HUES48 (cell line): ENCODE measurements around the gene OR6V1.

Experiments used
- H3K27ac ChIP-seq: one replicate; pipeline ENCODE4 v1.7.0; 2013; ENCODE audit warnings: low read depth, low read length, inconsistent platforms
- H3K27me3 ChIP-seq: 2 replicates; pipeline ENCODE4 v1.6.1; 2013; ENCODE audit warnings: mild to moderate bottlenecking, low read length; ENCODE audit not compliant: control insufficient read depth, insufficient read depth
- H3K36me3 ChIP-seq: 2 replicates; pipeline ENCODE4 v1.6.1; 2013; ENCODE audit warnings: low read length; ENCODE audit not compliant: control insufficient read depth, insufficient read depth
- H3K4me1 ChIP-seq: 2 replicates; pipeline ENCODE4 v1.6.1; 2013; ENCODE audit warnings: mild to moderate bottlenecking, low read length; ENCODE audit not compliant: control insufficient read depth, insufficient read depth
- H3K4me3 ChIP-seq: 2 replicates; pipeline ENCODE4 v1.5.1; 2013; ENCODE audit warnings: mild to moderate bottlenecking, low read depth, low read length
- H3K9ac ChIP-seq: 2 replicates; pipeline ENCODE4 v1.6.1; 2013; ENCODE audit warnings: mild to moderate bottlenecking, low read depth, low read length, moderate library complexity
- H3K9me3 ChIP-seq: 2 replicates; pipeline ENCODE4 v1.6.1; 2013; ENCODE audit warnings: low read length; ENCODE audit not compliant: control insufficient read depth, insufficient read depth

OR6V1 gene, protein sequence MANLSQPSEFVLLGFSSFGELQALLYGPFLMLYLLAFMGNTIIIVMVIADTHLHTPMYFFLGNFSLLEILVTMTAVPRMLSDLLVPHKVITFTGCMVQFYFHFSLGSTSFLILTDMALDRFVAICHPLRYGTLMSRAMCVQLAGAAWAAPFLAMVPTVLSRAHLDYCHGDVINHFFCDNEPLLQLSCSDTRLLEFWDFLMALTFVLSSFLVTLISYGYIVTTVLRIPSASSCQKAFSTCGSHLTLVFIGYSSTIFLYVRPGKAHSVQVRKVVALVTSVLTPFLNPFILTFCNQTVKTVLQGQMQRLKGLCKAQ

DNA sequence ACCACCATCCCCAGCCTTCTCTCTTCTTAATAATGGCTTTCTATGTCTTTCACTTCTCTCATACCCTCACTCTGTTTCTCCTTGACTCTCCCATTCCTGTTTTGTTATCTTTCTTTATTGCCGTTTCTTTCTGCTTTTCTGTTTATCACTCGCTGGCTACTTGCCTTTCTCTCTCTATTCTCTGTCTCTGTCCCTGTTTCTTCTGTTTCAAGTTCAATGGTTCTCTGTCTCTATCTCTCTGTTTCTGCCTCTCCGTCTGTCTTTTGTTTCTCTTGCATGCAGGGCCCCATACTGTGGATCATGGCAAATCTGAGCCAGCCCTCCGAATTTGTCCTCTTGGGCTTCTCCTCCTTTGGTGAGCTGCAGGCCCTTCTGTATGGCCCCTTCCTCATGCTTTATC is at the start of gene OR6V1:
OR6V1 (plus strand) TSS at position 301 of the 400 bp plus-strand sequence; CDS start at position 301, 0 bp downstream.
- Histone ChIP-seq H3K4me1 (no peaks in the 10 kb centered on the region), H3K9ac (no peak within 1 kb of the TSS), H3K27me3 (no peaks in the 10 kb centered on the region), H3K4me3 (no peak within 1 kb of the TSS), H3K9me3 (no peaks in the 10 kb centered on the region), H3K36me3 (no peaks in the 10 kb centered on the region), H3K27ac (no peak within 1 kb of the TSS)

DNA sequence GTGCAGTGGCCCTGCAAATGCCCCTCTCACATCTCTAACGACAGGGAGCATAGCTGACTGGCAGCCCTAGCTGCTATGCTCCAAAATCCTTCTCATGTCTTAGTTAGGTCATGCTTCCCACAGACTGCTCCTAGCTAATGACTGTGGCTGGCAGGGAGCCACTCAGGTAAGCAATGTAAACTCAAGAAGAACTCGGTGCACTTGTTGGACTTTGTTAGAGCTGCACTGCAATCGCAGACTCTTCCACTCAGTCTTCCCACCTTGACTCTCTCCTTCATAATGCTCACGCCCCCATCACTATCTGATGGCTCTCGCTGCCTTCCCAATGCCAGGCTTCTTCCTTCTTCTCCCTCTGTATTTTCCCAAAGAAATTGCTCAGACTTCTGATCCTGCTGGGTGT is 49.2 kb upstream of the OR6V1 start:
- Histone ChIP-seq H3K27ac (no peak overlapping the region), H3K4me1 (no peaks in the 10 kb centered on the region), H3K9me3 (no peaks in the 10 kb centered on the region), H3K27me3 (no peaks in the 10 kb centered on the region), H3K36me3 (no peaks in the 10 kb centered on the region), H3K9ac (no peak overlapping the region), H3K4me3 (no peak overlapping the region)

DNA sequence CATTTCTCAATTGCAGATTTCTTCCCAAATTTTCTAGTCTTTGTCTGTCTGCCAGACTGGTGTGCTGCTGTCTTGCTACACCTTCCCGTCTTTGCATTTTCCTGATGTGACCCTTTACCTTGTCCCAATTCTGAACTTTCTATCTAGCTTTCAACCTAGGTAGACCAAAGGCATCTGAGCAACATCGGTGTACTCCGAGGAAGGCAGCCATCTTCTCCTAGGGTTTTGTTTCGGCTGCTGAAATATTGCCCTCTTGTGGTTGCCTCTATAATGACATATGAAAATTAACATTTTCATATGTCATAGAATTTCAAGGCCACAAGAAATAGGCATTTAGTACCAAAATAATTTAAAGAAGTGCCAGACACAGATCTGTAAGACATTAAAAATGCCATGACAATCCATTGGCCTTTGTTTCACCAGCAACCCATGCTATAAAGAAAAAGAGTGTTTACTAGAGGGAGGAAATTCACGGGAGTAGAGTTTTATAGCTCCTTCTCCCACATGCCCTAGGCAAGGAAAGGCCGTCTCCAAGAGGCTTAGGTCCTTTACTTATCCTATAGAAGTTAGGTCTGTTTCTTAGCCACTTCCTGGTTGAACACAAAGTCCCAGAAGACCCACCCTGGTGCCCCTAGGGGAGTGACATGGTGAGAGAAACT is 48.6 kb upstream of the OR6V1 start:
- Histone ChIP-seq H3K36me3 (no peaks in the 10 kb centered on the region), H3K27ac (no peak overlapping the region), H3K27me3 (no peaks in the 10 kb centered on the region), H3K9ac (no peak overlapping the region), H3K4me3 (no peak overlapping the region), H3K9me3 (no peaks in the 10 kb centered on the region), H3K4me1 (no peaks in the 10 kb centered on the region)

DNA sequence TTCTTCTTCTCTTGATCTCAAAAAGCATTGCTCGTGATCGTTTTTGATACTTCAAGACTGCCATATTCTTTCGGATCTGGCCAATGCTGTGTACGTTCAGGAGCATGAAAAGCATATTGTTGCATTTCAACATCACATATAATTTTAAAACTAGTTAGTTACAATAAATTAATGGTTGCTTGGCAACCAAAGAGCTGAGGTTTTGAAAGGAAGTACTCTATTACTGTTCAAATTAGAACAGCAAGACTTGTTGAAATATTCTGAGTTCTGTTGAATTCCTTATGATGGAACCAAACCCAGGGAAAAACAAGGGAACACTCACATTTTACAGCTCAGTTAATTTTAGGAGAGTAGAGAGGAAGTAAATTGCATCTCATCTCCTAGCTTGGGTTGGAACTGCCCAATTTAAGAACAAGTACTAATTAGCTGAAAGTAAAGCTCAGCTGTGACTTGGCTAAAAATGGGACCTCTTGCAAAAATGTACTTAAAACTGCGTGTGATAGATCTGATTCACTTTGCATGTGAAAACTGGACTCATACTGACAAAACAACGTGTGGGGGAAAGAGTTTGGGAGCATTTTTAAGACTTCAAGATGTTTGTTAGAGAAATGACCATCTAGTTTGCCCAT is 46.4 kb upstream of the OR6V1 start:
- no peaks in the 10 kb centered on the region for H3K4me1 ChIP-seq
- no peaks in the 10 kb centered on the region for H3K36me3 ChIP-seq
- H3K9ac ChIP-seq: no peak overlapping the region
- no peaks in the 10 kb centered on the region for H3K27me3 ChIP-seq
- H3K27ac ChIP-seq: no peak overlapping the region
- no peaks in the 10 kb centered on the region for H3K9me3 ChIP-seq
- no peak overlapping the region for H3K4me3 ChIP-seq

DNA sequence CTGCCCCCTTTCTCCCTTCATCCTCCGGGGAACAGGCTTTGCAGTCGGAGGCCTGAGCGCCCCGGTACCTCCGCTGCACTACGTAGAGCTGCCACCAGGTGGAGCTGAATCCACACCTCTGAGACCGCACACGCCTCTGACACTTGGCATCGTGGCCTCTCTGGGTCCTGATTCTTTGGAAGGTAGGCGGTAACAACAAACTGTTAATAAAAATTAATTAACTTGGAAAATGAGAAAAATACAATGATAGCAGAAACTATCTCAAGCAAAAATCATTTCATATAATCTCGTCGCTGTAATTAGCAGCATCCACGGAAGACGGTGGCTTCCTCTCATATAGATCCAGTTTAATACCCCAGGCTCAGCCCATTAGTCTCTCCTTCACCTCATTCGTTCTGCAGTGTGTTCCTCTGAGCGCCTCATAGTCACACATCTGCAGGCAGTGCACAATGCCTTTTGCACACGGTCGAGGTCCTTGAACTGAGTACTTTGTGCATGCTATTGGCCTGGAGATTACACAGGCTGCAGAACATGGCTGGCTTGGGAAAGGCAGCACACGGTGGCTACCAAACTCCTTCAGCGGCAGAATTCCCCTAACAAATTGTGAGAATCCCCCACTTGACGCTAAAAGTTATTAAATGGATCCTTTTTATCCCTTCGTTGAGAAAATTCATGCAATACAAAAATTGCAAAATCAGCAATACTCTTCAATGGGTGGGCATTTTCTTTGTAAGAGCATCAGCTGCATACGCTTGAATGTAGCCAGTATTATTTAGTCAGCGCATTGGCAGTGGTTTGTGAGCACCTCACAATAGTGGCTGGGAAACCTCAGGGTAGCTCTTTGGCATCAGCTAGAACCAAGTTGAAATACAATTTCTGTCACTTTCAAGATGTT is 43.9 kb upstream of the OR6V1 start:
- Histone ChIP-seq H3K36me3 (no peaks in the 10 kb centered on the region), H3K27me3 (no peaks in the 10 kb centered on the region), H3K4me3 (no peak overlapping the region), H3K9ac (no peak overlapping the region), H3K4me1 (no peaks in the 10 kb centered on the region), H3K27ac (no peak overlapping the region), H3K9me3 (no peaks in the 10 kb centered on the region)

DNA sequence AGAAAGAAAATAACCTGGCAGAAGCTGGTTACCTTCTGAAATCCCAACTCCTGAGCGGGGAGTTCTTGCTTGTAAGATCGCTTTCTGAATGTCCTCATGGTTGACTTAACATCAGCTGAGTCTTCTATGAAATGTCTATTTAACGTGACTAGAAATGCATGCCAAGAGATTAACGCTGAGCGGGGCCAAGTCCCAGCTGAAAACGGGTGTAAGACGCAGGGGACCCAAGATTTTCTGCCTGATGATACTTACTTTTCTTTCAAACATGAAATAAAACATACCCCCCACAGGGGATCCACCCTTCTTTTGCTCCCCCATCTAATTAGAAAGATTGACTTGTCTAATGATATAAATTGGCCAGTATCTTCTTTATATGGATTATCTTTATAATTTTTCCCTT is 40.1 kb upstream of the OR6V1 start:
- no peak overlapping the region for H3K27ac ChIP-seq
- no peaks in the 10 kb centered on the region for H3K4me1 ChIP-seq
- H3K9me3 ChIP-seq: no peaks in the 10 kb centered on the region
- H3K27me3 ChIP-seq: no peaks in the 10 kb centered on the region
- no peak overlapping the region for H3K4me3 ChIP-seq
- H3K9ac ChIP-seq: no peak overlapping the region
- no peaks in the 10 kb centered on the region for H3K36me3 ChIP-seq

DNA sequence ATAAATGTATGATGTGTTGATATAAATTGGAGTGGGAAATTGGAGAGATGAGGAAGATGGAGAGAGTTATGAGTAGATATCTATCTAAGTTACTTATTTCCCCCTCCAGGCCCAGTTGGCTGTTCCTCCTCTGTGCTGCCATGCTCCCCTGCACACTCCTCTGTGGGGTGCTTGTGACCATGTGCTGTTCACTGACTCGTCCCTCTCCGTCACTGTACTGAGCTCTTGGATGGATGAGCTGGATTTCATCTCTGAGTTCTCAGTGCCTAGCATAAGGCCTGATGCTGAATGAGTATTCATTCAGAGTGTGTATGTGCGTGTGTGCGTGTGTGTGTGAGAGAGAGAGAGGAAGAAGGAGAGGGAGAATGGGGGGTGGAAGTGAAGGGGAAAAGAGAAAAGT is 39.7 kb upstream of the OR6V1 start:
- H3K36me3 ChIP-seq: no peaks in the 10 kb centered on the region
- no peaks in the 10 kb centered on the region for H3K9me3 ChIP-seq
- H3K4me1 ChIP-seq: no peaks in the 10 kb centered on the region
- H3K27ac ChIP-seq: no peak overlapping the region
- H3K9ac ChIP-seq: no peak overlapping the region
- no peaks in the 10 kb centered on the region for H3K27me3 ChIP-seq
- no peak overlapping the region for H3K4me3 ChIP-seq

DNA sequence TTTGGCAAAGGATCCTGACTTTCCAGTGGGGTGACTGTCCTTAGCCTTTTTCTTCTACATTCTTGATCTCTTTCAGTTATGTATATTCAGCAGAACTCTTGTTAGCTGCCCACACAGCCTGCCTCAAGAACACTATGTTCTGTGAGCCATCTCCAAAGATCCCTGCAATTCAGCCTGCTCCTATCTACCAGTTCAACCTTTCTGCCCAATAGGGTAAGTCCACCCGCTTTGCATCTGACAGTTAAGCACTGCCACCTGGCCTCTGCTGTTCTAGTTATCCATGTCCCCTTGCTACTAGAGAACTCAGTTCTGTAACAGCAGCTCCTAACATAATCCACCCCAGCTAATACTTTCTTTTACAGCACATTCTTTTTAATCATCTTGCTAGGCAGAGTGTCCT is 38.7 kb upstream of the OR6V1 start:
- Histone ChIP-seq H3K4me3 (no peak overlapping the region), H3K27me3 (no peaks in the 10 kb centered on the region)

DNA sequence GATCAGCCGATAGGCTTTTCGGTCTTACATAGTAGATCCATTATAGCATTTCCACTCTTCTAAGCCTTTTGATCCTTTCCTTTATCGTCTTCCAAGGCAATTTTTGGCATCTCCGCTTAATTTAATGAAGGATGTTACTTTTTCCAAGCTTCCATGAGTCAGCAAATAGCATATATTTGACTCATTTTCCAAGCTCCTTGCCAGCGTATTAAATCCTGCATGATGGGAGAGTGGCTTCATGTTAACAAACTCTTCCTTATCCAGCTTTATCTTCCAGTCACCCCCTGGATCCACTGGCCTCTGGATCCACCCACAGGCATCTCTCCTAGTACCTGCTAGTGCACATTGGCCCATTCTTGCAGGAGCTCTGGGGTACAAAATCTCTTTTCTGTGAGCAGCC is 38.2 kb upstream of the OR6V1 start:
- H3K9me3 ChIP-seq: no peaks in the 10 kb centered on the region
- no peaks in the 10 kb centered on the region for H3K4me1 ChIP-seq
- H3K4me3 ChIP-seq: no peak overlapping the region
- no peaks in the 10 kb centered on the region for H3K36me3 ChIP-seq
- H3K9ac ChIP-seq: no peak overlapping the region
- no peak overlapping the region for H3K27ac ChIP-seq
- no peaks in the 10 kb centered on the region for H3K27me3 ChIP-seq

More for the DNA sequence above, 38.7 kb upstream of the OR6V1 start:
- Histone ChIP-seq H3K9me3 (no peaks in the 10 kb centered on the region), H3K27ac (no peak overlapping the region), H3K9ac (no peak overlapping the region), H3K36me3 (no peaks in the 10 kb centered on the region), H3K4me1 (no peaks in the 10 kb centered on the region)

DNA sequence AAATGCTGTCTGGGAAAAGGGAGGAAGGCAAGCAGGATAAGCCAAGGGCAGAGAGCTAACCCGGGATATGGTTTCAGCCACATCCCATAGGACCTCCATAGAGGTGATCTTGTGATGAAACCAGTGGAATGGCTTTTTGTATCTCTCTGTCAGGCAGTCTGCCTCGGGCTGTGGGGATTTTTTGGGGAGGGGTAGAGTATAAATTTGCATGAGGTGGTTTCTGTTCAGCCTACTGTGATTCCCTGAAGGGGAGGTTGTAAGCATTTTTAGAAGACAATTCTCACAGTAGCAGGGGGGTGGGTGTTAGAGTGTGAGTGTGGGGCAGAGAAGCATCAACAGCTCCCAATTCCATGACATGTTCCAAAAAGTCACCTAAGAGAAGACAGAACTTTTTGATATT is 37.1 kb upstream of the OR6V1 start:
- H3K4me1 ChIP-seq: no peaks in the 10 kb centered on the region
- no peaks in the 10 kb centered on the region for H3K36me3 ChIP-seq
- H3K9ac ChIP-seq: no peak overlapping the region
- H3K27me3 ChIP-seq: no peaks in the 10 kb centered on the region
- H3K9me3 ChIP-seq: no peaks in the 10 kb centered on the region
- H3K4me3 ChIP-seq: no peak overlapping the region
- no peak overlapping the region for H3K27ac ChIP-seq
